AG09319 (cell line): Measurements from ENCODE around the gene B3GALNT1.

Experiments used
- DNase-seq: peaks from one replicate; pipeline ENCODE4 v3.0.0-alpha.2; 2010; ENCODE audit warnings: low read depth; ENCODE audit errors: extremely low read depth
- TF ChIP-seq, protein P1 (sequence below): IDR thresholded peaks from 2 replicates; pipeline ENCODE4 v1.5.1; 2011; ENCODE audit warnings: low read depth, mild to moderate bottlenecking, inconsistent platforms, low read length, moderate library complexity

Gene B3GALNT1

DNA sequence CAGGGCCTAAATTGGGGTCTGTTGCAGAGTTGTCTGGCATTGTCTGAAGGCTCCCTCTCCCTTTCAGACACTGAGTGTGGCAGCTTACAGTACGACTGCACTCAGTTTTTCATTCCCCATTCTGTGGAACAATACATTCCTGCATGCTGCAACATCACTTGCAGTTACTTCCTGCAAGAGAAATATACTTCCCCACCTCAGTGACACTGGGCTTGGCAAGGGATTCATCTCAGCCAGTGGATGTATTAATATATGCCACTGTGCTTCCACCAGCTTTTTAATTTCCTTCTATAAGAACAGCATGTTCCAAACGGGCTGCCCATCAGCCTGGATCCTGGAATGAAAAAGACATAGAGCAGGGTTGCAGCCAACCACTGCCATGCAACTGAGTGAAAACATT is 23.1 kb downstream of the B3GALNT1 start:
- no peak for DNase-seq
- TF ChIP-seq, protein P1, sequence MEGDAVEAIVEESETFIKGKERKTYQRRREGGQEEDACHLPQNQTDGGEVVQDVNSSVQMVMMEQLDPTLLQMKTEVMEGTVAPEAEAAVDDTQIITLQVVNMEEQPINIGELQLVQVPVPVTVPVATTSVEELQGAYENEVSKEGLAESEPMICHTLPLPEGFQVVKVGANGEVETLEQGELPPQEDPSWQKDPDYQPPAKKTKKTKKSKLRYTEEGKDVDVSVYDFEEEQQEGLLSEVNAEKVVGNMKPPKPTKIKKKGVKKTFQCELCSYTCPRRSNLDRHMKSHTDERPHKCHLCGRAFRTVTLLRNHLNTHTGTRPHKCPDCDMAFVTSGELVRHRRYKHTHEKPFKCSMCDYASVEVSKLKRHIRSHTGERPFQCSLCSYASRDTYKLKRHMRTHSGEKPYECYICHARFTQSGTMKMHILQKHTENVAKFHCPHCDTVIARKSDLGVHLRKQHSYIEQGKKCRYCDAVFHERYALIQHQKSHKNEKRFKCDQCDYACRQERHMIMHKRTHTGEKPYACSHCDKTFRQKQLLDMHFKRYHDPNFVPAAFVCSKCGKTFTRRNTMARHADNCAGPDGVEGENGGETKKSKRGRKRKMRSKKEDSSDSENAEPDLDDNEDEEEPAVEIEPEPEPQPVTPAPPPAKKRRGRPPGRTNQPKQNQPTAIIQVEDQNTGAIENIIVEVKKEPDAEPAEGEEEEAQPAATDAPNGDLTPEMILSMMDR = no peak

DNA sequence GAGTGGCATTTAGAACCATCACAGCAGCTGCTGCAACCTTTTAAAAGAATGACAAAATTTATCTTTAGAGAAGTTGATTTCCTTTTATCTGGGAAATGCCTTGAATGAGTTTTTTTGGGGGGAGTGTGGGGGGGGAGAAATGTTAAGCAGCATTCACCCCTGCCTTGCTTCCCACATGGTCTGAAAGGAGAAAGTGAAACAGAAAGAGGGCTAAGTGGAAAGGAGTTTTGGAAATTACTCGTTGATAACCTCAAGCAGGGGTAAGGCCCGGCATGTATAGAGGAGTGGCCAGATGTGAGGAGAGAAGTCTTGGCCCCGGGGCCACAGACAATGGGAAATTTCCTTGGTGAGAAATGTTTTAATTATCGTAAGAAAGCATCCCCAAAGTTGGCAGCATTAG is 23.5 kb downstream of the B3GALNT1 start:
- TF ChIP-seq, protein P1 = no peak
- DNase-seq = no peak

DNA sequence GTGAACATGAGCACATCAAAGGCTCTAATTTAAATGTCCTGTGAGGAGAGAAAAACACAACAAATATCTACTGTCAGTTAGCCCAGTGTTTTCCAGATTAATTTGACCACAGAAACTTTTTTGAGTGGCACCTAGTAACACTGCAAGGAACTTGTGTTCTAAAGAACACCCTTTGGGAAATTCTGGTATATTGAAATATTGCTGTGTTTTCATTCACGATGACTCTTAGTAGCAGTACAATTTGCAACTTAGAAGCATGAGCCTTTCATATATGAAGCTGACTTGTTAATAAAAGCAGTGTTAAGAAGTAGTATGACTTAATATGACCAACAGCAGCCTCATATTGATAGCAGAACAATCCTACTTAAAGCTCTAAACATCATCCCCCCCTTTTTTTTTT is 32.0 kb downstream of the B3GALNT1 start:
- TF ChIP-seq, protein P1 = no peak
- no peak for DNase-seq

DNA sequence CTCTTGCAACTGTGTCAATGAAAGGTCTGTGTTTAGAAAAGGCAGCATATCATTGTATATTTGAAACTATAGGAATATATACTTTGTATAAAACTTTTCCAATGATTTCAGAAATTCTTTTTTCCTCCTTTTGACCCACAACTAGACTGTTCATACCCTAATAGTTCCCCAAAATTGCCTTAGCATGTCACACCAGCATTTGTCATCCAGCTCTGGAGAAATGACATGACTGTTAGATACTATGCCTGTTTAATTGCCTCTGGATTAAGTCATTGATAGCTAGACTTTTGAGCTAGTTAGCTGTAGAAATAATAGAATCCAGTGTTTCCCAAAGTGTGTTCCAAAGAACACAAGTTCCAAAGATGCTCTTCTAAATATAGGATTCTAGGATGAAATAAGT is 32.4 kb downstream of the B3GALNT1 start:
- TF ChIP-seq, protein P1 = no peak
- DNase-seq = no peak

DNA sequence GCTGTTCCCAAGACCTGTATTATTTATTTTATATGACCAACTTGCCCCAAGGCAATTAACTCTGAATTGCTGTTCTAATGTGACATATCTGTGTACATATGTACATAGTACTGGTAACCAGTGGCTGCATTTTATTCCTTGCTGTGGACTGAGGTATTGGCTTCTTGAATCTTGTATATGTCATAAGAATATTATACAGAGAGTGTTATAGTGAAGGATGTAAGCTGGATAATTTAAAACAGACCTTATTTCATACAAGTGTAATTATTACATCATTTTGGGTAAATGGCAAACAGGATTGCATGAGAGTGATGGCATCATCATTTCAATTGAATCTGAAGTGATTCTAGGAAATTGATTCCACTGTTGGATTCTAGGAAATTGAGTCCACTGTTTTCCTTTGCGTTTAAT is 32.9 kb downstream of the B3GALNT1 start:
- no peak for DNase-seq
- TF ChIP-seq, protein P1 = no peak

DNA sequence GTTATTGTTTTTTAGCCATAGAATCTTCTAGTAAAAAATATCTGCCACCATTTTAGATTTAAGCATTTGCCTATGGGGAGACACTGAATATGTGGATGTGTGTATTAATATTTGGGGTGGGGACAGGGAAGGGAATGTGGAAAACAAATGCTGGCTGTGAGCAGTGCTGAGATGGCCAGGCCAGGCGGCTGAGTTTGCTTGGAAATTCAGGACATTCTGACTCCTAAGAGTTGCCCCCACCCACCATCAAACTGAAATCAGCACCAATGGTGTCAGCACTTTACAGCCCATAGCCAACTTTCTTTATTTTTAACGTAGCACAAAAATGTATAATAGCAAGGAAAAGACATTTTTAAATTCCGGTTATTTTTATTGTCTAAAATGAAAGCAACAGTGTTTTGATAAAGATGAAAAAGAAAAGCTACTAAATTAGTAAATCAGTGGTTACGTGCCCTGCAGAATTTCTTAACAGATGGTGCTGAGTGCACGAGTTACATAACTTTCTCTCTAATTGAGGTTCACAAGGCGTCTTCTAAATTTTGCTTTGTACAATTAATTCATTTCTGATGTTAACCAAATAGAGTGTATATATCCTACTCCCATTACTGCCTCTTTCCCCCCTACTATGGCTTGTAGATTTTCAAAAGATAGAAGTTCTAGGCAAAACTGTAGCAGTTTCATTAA is 34.0 kb downstream of the B3GALNT1 start:
- DNase-seq = no peak
- TF ChIP-seq, protein P1 = no peak

DNA sequence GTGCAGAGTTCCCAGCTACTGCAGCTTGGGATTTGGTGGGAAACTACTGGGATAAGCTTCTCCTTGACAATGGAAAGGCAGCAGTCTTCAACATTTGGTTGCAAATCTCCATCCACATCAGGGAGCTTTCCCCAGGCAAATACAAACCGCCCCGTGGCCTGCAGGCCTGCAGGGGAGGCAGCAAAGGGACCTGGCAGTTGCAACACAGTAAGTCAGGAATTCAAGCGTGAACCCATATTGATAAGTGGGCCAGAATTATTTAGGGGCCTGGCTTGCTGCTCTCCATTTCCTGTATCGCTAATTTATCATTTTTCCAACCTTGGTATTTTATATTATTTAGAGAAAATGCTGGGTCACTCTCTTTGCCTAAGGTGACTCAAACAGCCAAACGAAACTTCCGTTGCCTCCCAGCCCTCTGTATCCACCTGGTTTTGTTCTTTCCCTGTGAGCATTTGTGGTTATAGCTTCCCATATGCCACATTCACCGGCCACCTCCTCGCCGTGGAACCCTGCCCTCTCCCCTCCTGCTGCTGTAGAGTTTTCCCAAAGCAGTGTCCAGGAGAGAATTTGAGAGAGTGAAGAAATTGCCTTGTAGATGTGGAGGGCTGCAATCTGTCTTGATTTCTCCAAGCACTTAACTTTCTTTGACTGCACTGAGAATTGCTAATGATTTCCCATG is 34.8 kb downstream of the B3GALNT1 start:
- DNase-seq = no peak
- TF ChIP-seq, protein P1 = no peak
